HepG2 (cell line): ENCODE measurements around the gene ULK3. TPM values are rescaled to one million over a fixed set of nuclear protein-coding genes. Genes with fewer than 3 reads are reported as not detected.
A peak's percentile ranks its signal among the peaks of the same experiment; 100 is the strongest.

ENCODE experiments used
- ATAC-seq: fragments of 200-7000 bp; cut with Tn5 transposase; 3 replicates; pipeline ENCODE4 v1.9.1; 2020; ENCODE audit warnings: mild to moderate bottlenecking, moderate library complexity
- BruUV-seq: library from RNA; stranded (reverse); fragments of 400-500 nt; replicated peaks from 2 replicates; lab custom pipeline; 2021; lab: Mats Ljungman, UMichigan
- CTCF ChIA-PET: fragments of 300-600 bp; formaldehyde crosslinking; extraction: SDS; loops from one replicate; lab custom pipeline; 2021; ENCODE audit warnings: low total read pairs, inconsistent platforms, low intra/inter-chr PET ratio; lab: Yijun Ruan, JAX
- POLR2A ChIA-PET: fragments of 350-600 bp; sonication (Branson Sonifier 250); formaldehyde crosslinking; loops from one replicate; lab custom pipeline; 2020; ENCODE audit warnings: antibody characterized with exemption, inconsistent platforms; lab: Yijun Ruan, JAX
- DNase-seq: peaks from one replicate; pipeline ENCODE4 v3.0.0-alpha.2; 2015; ENCODE audit warnings: low spot score
- FAIRE-seq: peaks from 3 replicates; lab custom pipeline; 2011; peaks lifted over from hg19 to GRCh38; lab: Jason Lieb, UNC
- H2AFZ ChIP-seq: one replicate; pipeline ENCODE4 v1.6.1; 2011; ENCODE audit warnings: low read length, inconsistent platforms
- H3K27ac ChIP-seq: fragments of 300-600 bp; 3 replicates; pipeline ENCODE4 v1.8.0; 2011; ENCODE audit warnings: mixed run types, mild to moderate bottlenecking, mixed read lengths, low read length, inconsistent platforms; ENCODE audit not compliant: insufficient read depth; ENCODE audit errors: extremely low read length
- H3K27me3 ChIP-seq, 2 experiments: fragments of 200-600 bp in 1 of 2; 2 replicates in 1 of 2; 3 replicates in 1 of 2; pipeline versions ENCODE4 v1.6.0 to v1.8.0; 2011; ENCODE audit warnings: low read length in 2 of 2, mild to moderate bottlenecking in 2 of 2, moderate library complexity in 2 of 2, inconsistent platforms in 1 of 2; ENCODE audit not compliant: insufficient read depth in 2 of 2, control insufficient read depth in 1 of 2
- H3K36me3 ChIP-seq, 2 experiments: fragments of 200-600 bp in 1 of 2; replicated peaks in 1 of 2; 2 replicates in 1 of 2; 3 replicates in 1 of 2; pipeline versions ENCODE4 v1.5.1 to v1.8.0; 2011; ENCODE audit warnings: low read length in 2 of 2, inconsistent platforms in 1 of 2; ENCODE audit not compliant: insufficient read depth in 2 of 2, control insufficient read depth in 1 of 2
- H3K4me1 ChIP-seq: 2 replicates; pipeline ENCODE4 v1.5.1; 2012; ENCODE audit warnings: low read length, inconsistent platforms; ENCODE audit not compliant: insufficient read depth
- H3K4me2 ChIP-seq: 2 replicates; pipeline ENCODE4 v1.6.0; 2011; ENCODE audit warnings: low read depth, low read length, inconsistent platforms
- H3K4me3 ChIP-seq, 3 experiments: fragments of 200-600 bp in 1 of 3; sonication (generic), shearing (Covaris generic) in 1 of 3; replicated peaks in 1 of 3; 2 replicates each; pipeline ENCODE4 v1.5.1; 2011 to 2016; ENCODE audit warnings: low read length in 3 of 3, inconsistent platforms in 2 of 3, low read depth in 2 of 3, mild to moderate bottlenecking in 2 of 3, control low read depth in 1 of 3, mixed read lengths in 1 of 3; ENCODE audit not compliant: insufficient read depth in 1 of 3
- H3K79me2 ChIP-seq: one replicate; pipeline ENCODE4 v1.6.1; 2011; ENCODE audit warnings: low read length, inconsistent platforms; ENCODE audit not compliant: insufficient read depth
- H3K9ac ChIP-seq: 2 replicates; pipeline ENCODE4 v1.6.0; 2011; ENCODE audit warnings: mild to moderate bottlenecking, low read depth, low read length, inconsistent platforms; ENCODE audit not compliant: insufficient read depth
- H3K9me3 ChIP-seq: 2 replicates; pipeline ENCODE4 v1.5.1; 2012; ENCODE audit warnings: mild to moderate bottlenecking, low read length
- H4K20me1 ChIP-seq: 2 replicates; pipeline ENCODE4 v1.6.0; 2011; ENCODE audit warnings: inconsistent platforms, mild to moderate bottlenecking, low read length, moderate library complexity; ENCODE audit not compliant: insufficient read depth
- AGO2 ChIP-seq: fragments of 200-400 bp; formaldehyde crosslinking; optimal IDR thresholded peaks from 2 replicates; pipeline ENCODE3; 2017; ENCODE audit warnings: mild to moderate bottlenecking, low read depth, low read length, moderate library complexity
- CCAR2 ChIP-seq: fragments of 200-400 bp; formaldehyde crosslinking; optimal IDR thresholded peaks from 2 replicates; pipeline ENCODE3; 2018; ENCODE audit warnings: low read depth, mild to moderate bottlenecking, low read length, moderate library complexity
- KAT8 ChIP-seq: IDR thresholded peaks from 2 replicates; pipeline ENCODE4 v1.6.1; 2016; ENCODE audit warnings: missing genetic modification reagents, missing compliant biosample characterization
- MBNL3 ChIP-seq: fragments of 250-450 bp; sonication (Bioruptor Pico); conservative IDR thresholded peaks from 2 replicates; pipeline ENCODE4 v1.8.0; 2022; ENCODE audit warnings: mild to moderate bottlenecking, inconsistent platforms
- MLLT10 ChIP-seq: sonication (generic); formaldehyde crosslinking; IDR thresholded peaks from 2 replicates; pipeline ENCODE4 v1.4.0; 2020; ENCODE audit warnings: missing genetic modification reagents
- REPIN1 ChIP-seq: sonication (generic); formaldehyde crosslinking; IDR thresholded peaks from 2 replicates; pipeline ENCODE4 v1.8.0; 2022; ENCODE audit warnings: missing genetic modification reagents, low read depth, mild to moderate bottlenecking, borderline replicate concordance
- YY1 ChIP-seq: IDR thresholded peaks from 2 replicates; pipeline ENCODE4 v1.6.1; 2011; ENCODE audit warnings: low read length, low read depth, moderate library complexity, mild to moderate bottlenecking; ENCODE audit not compliant: insufficient read depth, insufficient replicate concordance
- ZNF44 ChIP-seq: sonication (generic); formaldehyde crosslinking; IDR thresholded peaks from 2 replicates; pipeline ENCODE4 v1.5.1; 2020; ENCODE audit warnings: mild to moderate bottlenecking, missing genetic modification reagents
- WGBS: methylation state at CpG from one replicate; pipeline ENCODE4 v1.1.6; 2017; ENCODE audit warnings: low lambda C conversion rate; 5-methylcytosine and 5-hydroxymethylcytosine counted together
- in situ Hi-C: cut with HindIII; loops from 2 replicates; pipeline ENCODE4 v1.10.0; 2017; ENCODE audit warnings: low pct_unique_long_range_greater_than_20kb; ENCODE audit not compliant: extremely low pct_ligation_motif_present
- intact Hi-C: fragments of 100-400 bp; cut with micrococcal nuclease; formaldehyde crosslinking; loops from one replicate; pipeline ENCODE4 v1.10.0; 2022; ENCODE audit not compliant: unreplicated experiment
- polyA plus RNA-seq, 8 experiments: library from polyadenylated mRNA; depleted of rRNA in 3 of 8; stranded (reverse) in 7 of 8; unstranded in 1 of 8; fragments of >200 nt; fragmentation: Illumina TruSeq in 4 of 8; extraction: Trizol in 4 of 8; gene quantifications; 2 replicates each; pipeline versions ENCODE4 v1.2.1 to v1.2.3, GENCODE V29; 2011 to 2016; ENCODE audit warnings: low read depth in 4 of 8, missing spikeins in 1 of 8, mixed read lengths in 1 of 8; ENCODE audit not compliant: insufficient read depth in 1 of 8
- total RNA-seq, 5 experiments: library from RNA; depleted of rRNA; stranded (reverse); fragments of >200 nt; fragmentation: Illumina TruSeq; extraction: Trizol; gene quantifications; 2 replicates each; pipeline ENCODE4 v1.2.3, GENCODE V29; 2016; ENCODE audit warnings: low read depth in 1 of 5
- TF ChIP-seq, protein P1 (sequence below): sonication (generic); formaldehyde crosslinking; conservative IDR thresholded peaks from 2 replicates; pipeline ENCODE4 v1.4.0; 2020; ENCODE audit warnings: missing genetic modification reagents
- TF ChIP-seq, protein P2 (sequence below): IDR thresholded peaks from 2 replicates; pipeline ENCODE4 v1.6.1; 2016; ENCODE audit warnings: mild to moderate bottlenecking

ULK3 gene
- total and polyA plus RNA-seq, 2 of the 13 experiments (the other 11 are each of a cell fraction or from before 2014, with no cell fraction given) = 15.2 to 23.7 TPM

DNA sequence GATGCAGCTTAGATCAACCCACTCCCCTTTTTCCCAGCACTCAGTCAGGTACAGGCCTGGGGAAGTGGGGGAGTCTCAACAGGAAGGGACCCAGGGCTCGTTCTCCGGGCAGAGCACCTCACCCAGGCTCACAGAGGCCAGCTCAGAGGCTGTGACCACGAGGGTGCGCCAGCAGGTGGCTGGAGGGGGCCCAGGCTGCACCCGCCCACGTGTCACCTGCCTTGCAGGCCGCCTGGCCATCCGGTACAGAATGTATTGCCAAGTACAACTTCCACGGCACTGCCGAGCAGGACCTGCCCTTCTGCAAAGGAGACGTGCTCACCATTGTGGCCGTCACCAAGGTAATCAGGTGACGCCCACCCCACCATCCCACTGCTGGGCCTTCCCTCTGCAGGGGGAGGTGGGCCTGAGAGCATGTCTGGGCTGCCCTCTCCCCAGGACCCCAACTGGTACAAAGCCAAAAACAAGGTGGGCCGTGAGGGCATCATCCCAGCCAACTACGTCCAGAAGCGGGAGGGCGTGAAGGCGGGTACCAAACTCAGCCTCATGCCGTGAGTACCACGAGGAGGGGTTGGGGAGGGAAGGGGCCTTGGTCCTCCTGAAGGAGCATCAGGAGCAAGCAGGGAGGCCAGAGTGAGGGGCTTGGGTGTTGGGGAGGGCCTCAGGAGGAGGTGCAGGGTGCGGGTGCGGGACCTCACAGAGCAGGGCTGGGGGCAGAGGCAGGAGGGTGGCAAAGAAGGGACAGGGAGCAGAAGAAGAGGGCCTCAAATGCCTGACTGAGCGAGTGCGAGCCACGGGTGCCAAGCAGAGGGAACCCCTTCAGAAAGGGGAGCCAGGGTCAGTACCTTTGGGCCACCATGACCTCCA, 44.3 kb downstream of the ULK3 start:
- H3K4me3 ChIP-seq = no peak overlapping the region

DNA sequence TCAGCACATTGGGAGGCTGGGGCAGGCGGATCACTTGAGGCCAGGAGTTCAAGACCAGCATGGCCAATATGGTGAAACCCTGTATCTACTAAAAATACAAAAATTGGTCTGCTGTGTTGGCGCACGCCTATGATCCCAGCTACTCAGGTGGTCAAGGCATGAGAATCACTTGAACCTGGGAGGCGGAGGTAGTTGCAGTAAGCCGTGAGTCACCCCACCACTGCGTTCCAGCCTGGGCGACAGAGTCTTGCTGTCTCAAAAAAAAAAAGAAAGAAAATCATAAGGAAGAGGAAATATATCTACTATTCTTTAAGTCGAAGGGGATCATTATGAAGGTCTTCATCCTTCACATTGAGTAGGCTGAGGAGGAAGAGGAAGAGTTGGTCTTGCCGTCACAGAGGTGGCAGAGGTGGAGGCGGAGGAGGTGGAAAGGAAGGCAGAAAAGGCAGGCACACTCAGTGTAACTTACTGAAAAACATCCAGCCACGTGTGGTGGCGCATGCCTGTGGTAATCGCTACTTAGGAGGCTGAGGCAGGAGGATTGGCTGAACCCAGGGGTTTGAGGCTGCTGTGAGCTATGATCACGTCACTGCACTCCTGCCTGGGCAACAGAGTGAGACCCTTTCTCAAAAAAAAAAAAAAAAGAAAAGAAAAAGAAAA, 46.9 kb downstream of the ULK3 start:
- DNase-seq (no peak), ATAC-seq (no peak), FAIRE-seq (no peak)
- WGBS = 97% methylated on average over 14 of the region's 14 CpGs
- CTCF ChIA-PET = interaction anchor here (0.9 kb wide), 1 partner anchor 27 kb away, joined by 3 read pairs; no protein-coding TSS in a partner anchor
- BruUV-seq = no TSS peak
- H2AFZ ChIP-seq = no peak overlapping the region
- peaks cover 13% of the 10 kb centered on the region for H3K4me1 ChIP-seq
- H3K79me2 ChIP-seq = peaks cover 8% of the 10 kb centered on the region
- in situ Hi-C loops = no loop called here
- no peaks in the 10 kb centered on the region for H3K27me3 ChIP-seq
- intact Hi-C loops = no loop called here
- H3K9me3 ChIP-seq = no peaks in the 10 kb centered on the region
- POLR2A ChIA-PET = interaction anchor here (0.8 kb wide), 1 partner anchor 16 kb away, joined by 3 read pairs; no protein-coding TSS in a partner anchor
- H3K4me3 ChIP-seq = no peak overlapping the region
- H3K9ac ChIP-seq = no peak overlapping the region
- H3K36me3 ChIP-seq = peaks cover 7 to 22% of the 10 kb centered on the region in 2 experiments; a peak in 4 of 5 replicates
- no peak overlapping the region for H3K27ac ChIP-seq
- TF ChIP-seq, protein P1, sequence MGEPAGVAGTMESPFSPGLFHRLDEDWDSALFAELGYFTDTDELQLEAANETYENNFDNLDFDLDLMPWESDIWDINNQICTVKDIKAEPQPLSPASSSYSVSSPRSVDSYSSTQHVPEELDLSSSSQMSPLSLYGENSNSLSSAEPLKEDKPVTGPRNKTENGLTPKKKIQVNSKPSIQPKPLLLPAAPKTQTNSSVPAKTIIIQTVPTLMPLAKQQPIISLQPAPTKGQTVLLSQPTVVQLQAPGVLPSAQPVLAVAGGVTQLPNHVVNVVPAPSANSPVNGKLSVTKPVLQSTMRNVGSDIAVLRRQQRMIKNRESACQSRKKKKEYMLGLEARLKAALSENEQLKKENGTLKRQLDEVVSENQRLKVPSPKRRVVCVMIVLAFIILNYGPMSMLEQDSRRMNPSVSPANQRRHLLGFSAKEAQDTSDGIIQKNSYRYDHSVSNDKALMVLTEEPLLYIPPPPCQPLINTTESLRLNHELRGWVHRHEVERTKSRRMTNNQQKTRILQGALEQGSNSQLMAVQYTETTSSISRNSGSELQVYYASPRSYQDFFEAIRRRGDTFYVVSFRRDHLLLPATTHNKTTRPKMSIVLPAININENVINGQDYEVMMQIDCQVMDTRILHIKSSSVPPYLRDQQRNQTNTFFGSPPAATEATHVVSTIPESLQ (CRISPR knock-in tag) = no peak
- TF ChIP-seq REPIN1 (no peak), CCAR2 (no peak), MBNL3 (CRISPR knock-in tag) (no peak), YY1 (no peak), ZNF44 (CRISPR knock-in tag) (no peak), KAT8 (CRISPR knock-in tag) (no peak)
- TF ChIP-seq, protein P2, sequence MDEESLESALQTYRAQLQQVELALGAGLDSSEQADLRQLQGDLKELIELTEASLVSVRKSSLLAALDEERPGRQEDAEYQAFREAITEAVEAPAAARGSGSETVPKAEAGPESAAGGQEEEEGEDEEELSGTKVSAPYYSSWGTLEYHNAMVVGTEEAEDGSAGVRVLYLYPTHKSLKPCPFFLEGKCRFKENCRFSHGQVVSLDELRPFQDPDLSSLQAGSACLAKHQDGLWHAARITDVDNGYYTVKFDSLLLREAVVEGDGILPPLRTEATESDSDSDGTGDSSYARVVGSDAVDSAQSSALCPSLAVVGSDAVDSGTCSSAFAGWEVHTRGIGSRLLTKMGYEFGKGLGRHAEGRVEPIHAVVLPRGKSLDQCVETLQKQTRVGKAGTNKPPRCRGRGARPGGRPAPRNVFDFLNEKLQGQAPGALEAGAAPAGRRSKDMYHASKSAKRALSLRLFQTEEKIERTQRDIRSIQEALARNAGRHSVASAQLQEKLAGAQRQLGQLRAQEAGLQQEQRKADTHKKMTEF (CRISPR knock-in tag) = no peak
- H4K20me1 ChIP-seq = peaks cover 7% of the 10 kb centered on the region; the same call in 1 of the 2 replicates
- H3K4me2 ChIP-seq = no peak overlapping the region

More for the DNA sequence above, 44.3 kb downstream of the ULK3 start:
- H3K79me2 ChIP-seq = no peaks in the 10 kb centered on the region
- H3K4me2 ChIP-seq = no peak overlapping the region
- intact Hi-C loops = no loop called here
- BruUV-seq = no TSS peak
- H3K27ac ChIP-seq = no peak overlapping the region
- no peaks in the 10 kb centered on the region for H3K27me3 ChIP-seq
- TF ChIP-seq AGO2 = peak; percentile 53
- no peak for TF ChIP-seq MLLT10 (CRISPR knock-in tag)
- peaks cover 20 to 41% of the 10 kb centered on the region in 2 experiments; a peak in 4 of 5 replicates for H3K36me3 ChIP-seq
- H2AFZ ChIP-seq = no peak overlapping the region
- ChIA-PET POLR2A (no interaction called here), CTCF (interaction anchor here (2.5 kb wide), 1 partner anchor 28 kb away, joined by 56 read pairs; no protein-coding TSS in a partner anchor)
- no peak for FAIRE-seq
- no peak for ATAC-seq
- H3K9me3 ChIP-seq = no peaks in the 10 kb centered on the region
- no peaks in the 10 kb centered on the region; the same call in 1 of the 2 replicates for H4K20me1 ChIP-seq
- 95% methylated on average over 12 of the region's 25 CpGs for WGBS
- peaks cover 13% of the 10 kb centered on the region for H3K4me1 ChIP-seq
- H3K9ac ChIP-seq = no peak overlapping the region
- DNase-seq = no peak
- in situ Hi-C loops = no loop called here
